SK-N-MC (cell line): ENCODE results near the gene OR9A2.
"Not testable (repeated sequence)": the region's sequence is repeated elsewhere in the genome, so short reads cannot be mapped to it uniquely, and the experiment has no call there.

Source experiments
- DNase-seq: peaks from one replicate; pipeline ENCODE4 v3.0.0-alpha.2; 2011; ENCODE audit warnings: low read depth, low spot score
- H3K27ac ChIP-seq: fragments of 200-600 bp; sonication (generic); 2 replicates; pipeline ENCODE4 v1.5.1; 2016; ENCODE audit warnings: mixed run types
- H3K36me3 ChIP-seq: fragments of 200-600 bp; sonication (generic); 2 replicates; pipeline ENCODE4 v1.6.1; 2017; ENCODE audit warnings: antibody characterized with exemption, low read length, mixed read lengths; ENCODE audit not compliant: insufficient read depth
- H3K4me3 ChIP-seq: fragments of 200-600 bp; sonication (generic); 2 replicates; pipeline ENCODE4 v1.5.1; 2016
- H3K9ac ChIP-seq: fragments of 200-600 bp; sonication (generic); 2 replicates; pipeline ENCODE4 v1.8.0; 2017; ENCODE audit warnings: mixed run types, mixed read lengths; ENCODE audit not compliant: insufficient read length
- H3K9me3 ChIP-seq: fragments of 200-600 bp; sonication (generic); 2 replicates; pipeline ENCODE4 v1.6.1; 2017; ENCODE audit warnings: low read depth, mild to moderate bottlenecking, antibody characterized with exemption, low read length, moderate library complexity, mixed read lengths
- EZH2 ChIP-seq: fragments of 200-600 bp; sonication (generic); IDR thresholded peaks from one replicate; pipeline ENCODE4 v1.6.1; 2017; ENCODE audit warnings: antibody characterized with exemption
- FOXP2 ChIP-seq: optimal IDR thresholded peaks from 2 replicates; pipeline ENCODE3; 2011; ENCODE audit warnings: mild to moderate bottlenecking, moderate library complexity; ENCODE audit not compliant: insufficient read depth; ENCODE audit errors: extremely low read length, control extremely low read depth
- POLR2AphosphoS5 ChIP-seq: IDR thresholded peaks from 2 replicates; pipeline ENCODE4 v1.6.1; 2012; ENCODE audit warnings: mild to moderate bottlenecking, low read depth, low read length, borderline replicate concordance

Gene OR9A2

GRCh38 chr7:143000648-143001047 lies 26.3 kb downstream of the OR9A2 start:
- Histone ChIP-seq H3K4me3 (no peak overlapping the region), H3K36me3 (no peaks in the 10 kb centered on the region), H3K9me3 (no peaks in the 10 kb centered on the region), H3K27ac (no peak overlapping the region), H3K9ac (no peak overlapping the region)
- no peak for TF ChIP-seq EZH2
- TF ChIP-seq POLR2AphosphoS5, result no peak
- TF ChIP-seq FOXP2, result no peak
- DNase-seq, result no peak

DNA sequence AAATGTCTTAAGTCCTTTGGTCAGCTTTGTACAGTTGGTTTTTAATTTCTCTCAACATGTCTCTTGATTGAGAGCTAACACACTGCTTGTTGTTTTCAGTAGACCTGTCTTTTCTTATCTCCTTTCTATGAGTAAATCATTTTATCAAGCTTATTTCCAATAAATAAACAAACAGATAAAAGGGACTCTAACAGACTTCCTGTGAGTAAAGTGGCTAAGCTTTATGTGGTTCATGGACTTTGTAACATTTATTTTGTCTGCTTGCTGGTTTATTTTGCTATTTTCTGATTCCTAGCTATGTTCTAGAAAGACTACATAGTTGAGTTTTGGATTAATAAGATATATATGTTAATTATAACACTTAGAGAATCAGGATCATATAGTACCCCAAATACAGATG lies 27.1 kb downstream of the OR9A2 start:
- no peak for TF ChIP-seq POLR2AphosphoS5
- no peak for TF ChIP-seq FOXP2
- no peak for TF ChIP-seq EZH2
- Histone ChIP-seq H3K27ac (no peak overlapping the region), H3K9me3 (no peaks in the 10 kb centered on the region), H3K9ac (no peak overlapping the region), H3K36me3 (no peaks in the 10 kb centered on the region), H3K4me3 (no peak overlapping the region)
- no peak for DNase-seq

GRCh38 chr7:142998966-142999365 lies 28.0 kb downstream of the OR9A2 start:
- no peak overlapping the region for H3K27ac ChIP-seq
- H3K36me3 ChIP-seq, result no peaks in the 10 kb centered on the region
- no peak for DNase-seq
- no peak overlapping the region for H3K9ac ChIP-seq
- TF ChIP-seq EZH2 (no peak), POLR2AphosphoS5 (no peak), FOXP2 (no peak)
- H3K4me3 ChIP-seq, result no peak overlapping the region
- no peaks in the 10 kb centered on the region for H3K9me3 ChIP-seq

DNA sequence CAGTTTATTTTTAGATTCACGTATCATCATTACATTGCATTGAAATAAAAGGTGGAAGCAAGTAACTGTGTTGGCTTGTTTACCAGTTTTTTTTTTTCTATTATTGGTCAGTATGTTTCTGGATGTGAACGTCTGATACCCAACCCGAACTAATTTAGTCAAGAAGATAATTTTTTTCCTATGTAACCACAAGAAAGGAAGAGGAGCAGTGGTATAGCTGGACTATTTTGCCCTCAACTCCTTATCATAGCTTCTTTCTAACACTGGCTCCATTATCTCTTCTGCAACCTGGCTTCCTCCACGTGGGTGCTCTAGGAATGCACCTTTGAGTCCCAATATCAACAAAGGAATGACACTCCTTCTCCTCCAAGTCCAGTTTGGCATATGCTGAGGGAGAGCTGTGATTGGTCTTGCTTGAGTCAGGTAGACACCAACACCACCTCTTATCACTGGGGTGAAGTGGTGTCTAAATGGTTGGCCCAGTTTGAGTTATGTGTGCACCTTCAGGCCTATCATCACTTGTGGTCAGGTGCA lies 29.4 kb downstream of the OR9A2 start:
- DNase-seq, result no peak
- H3K9me3 ChIP-seq, result no peaks in the 10 kb centered on the region

GRCh38 chr7:142992427-142992826 lies 34.5 kb downstream of the OR9A2 start:
- H3K9me3 ChIP-seq, result no peaks in the 10 kb centered on the region
- H3K4me3 ChIP-seq, result no peak overlapping the region
- no peak for TF ChIP-seq EZH2
- TF ChIP-seq POLR2AphosphoS5, result no peak
- no peak for TF ChIP-seq FOXP2
- no peak for DNase-seq
- no peak overlapping the region for H3K27ac ChIP-seq
- no peaks in the 10 kb centered on the region for H3K36me3 ChIP-seq
- H3K9ac ChIP-seq, result no peak overlapping the region

More for the DNA sequence above, 29.4 kb downstream of the OR9A2 start:
- Histone ChIP-seq H3K9ac (no peak overlapping the region), H3K36me3 (no peaks in the 10 kb centered on the region), H3K4me3 (no peak overlapping the region), H3K27ac (no peak overlapping the region)
- TF ChIP-seq POLR2AphosphoS5, result no peak
- no peak for TF ChIP-seq EZH2
- TF ChIP-seq FOXP2, result no peak

DNA sequence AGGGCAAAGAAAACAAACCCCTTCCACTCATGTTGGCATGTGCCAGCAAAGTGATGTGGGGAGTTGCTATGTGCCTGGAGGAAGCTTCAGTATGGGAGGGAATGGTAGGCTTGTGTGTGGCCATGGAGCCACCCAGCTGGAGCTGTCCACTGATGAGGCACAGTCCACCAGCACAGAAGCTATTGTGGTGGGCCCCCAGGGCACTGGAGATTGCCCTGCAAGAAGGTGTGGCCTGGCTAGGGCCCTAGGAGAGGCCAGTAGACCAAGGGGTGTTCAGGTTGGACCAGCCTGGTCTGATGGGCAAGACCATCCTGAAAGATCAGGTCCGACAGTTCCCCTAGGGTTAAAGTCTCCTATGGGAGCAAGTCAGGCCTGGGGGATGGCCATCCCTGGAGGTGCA lies 42.6 kb downstream of the OR9A2 start:
- no peak overlapping the region for H3K27ac ChIP-seq
- no peak overlapping the region for H3K4me3 ChIP-seq
- no peak overlapping the region for H3K9ac ChIP-seq
- no peaks in the 10 kb centered on the region for H3K36me3 ChIP-seq
- TF ChIP-seq POLR2AphosphoS5 (no peak), FOXP2 (no peak), EZH2 (no peak)
- DNase-seq, result no peak
- H3K9me3 ChIP-seq, result no peaks in the 10 kb centered on the region

- Histone ChIP-seq H3K9ac (no peak overlapping the region), H3K9me3 (no peaks in the 10 kb centered on the region), H3K36me3 (no peaks in the 10 kb centered on the region), H3K4me3 (no peak overlapping the region), H3K27ac (no peak overlapping the region)
- no peak for TF ChIP-seq POLR2AphosphoS5
- TF ChIP-seq EZH2, result no peak
- no peak for TF ChIP-seq FOXP2
- DNase-seq, result no peak
Observed at GRCh38 chr7:142983825-142984224, 43.1 kb downstream of the OR9A2 start.

DNA sequence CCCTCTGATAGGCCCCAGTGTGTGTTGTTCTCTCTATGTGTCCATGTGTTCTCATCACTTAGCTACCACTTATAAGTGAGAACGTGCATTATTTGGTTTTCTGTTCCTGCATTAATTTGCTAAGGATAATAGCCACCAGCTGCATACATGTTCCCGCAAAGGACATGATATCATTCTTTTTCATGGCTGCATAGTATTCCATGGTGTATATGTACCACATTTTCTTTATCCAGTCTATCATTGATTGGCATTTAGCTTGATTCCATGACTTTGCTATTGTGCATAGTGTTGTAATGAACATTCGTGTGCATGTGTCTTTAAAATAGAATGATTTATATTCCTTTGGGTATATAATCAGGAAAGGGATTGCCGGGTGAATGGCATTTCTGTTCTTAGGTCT lies 48.5 kb downstream of the OR9A2 start:
- not testable (repeated sequence) for H3K4me3 ChIP-seq, H3K27ac ChIP-seq, H3K9ac ChIP-seq, DNase-seq, H3K36me3 ChIP-seq, H3K9me3 ChIP-seq
